GM21526 (cell line): Measurements from ENCODE around the gene ROMO1.
"Not testable (repeated sequence)": the region's sequence is repeated elsewhere in the genome, so short reads cannot be mapped to it uniquely, and the experiment has no call there.

Source experiments
- ATAC-seq: cut with Tn5 transposase; IDR thresholded peaks from one replicate; pipeline ENCODE4 v1.9.1; 2021; ENCODE audit warnings: moderate library complexity; ENCODE audit not compliant: unreplicated experiment, low FRiP score

The ROMO1 gene

GRCh38 chr20:35680452-35681183 lies 18.6 kb upstream of the ROMO1 start:
- no peak for ATAC-seq

- no peak for ATAC-seq
These were observed 17.2 kb upstream of the ROMO1 start for GRCh38 chr20:35681960-35682359.

- not testable (repeated sequence) for ATAC-seq
These were observed 13.8 kb upstream of the ROMO1 start for GRCh38 chr20:35685368-35685767.

GRCh38 chr20:35686872-35687271 lies 12.3 kb upstream of the ROMO1 start:
- not testable (repeated sequence) for ATAC-seq

- ATAC-seq: no peak
These were observed 8.9 kb upstream of the ROMO1 start for GRCh38 chr20:35690265-35690664.

GRCh38 chr20:35695245-35695749 lies 3.9 kb upstream of the ROMO1 start:
- ATAC-seq: no peak

GRCh38 chr20:35695978-35696377 lies 3.2 kb upstream of the ROMO1 start:
- ATAC-seq: no peak

- no peak for ATAC-seq
These were observed 1.4 kb upstream of the ROMO1 start for GRCh38 chr20:35697696-35698297.

- ATAC-seq: no peak
These were observed 693 bp upstream of the ROMO1 start for GRCh38 chr20:35698298-35699126.

GRCh38 chr20:35699957-35700624 lies 886 bp downstream of the ROMO1 start:
- ATAC-seq: no peak

GRCh38 chr20:35700625-35701148 lies 1.5 kb downstream of the ROMO1 start:
- no peak for ATAC-seq

- no peak for ATAC-seq
These were observed 3.0 kb downstream of the ROMO1 start for GRCh38 chr20:35702051-35702823.

GRCh38 chr20:35702824-35703695 lies 3.9 kb downstream of the ROMO1 start:
- no peak for ATAC-seq

- no peak for ATAC-seq
These were observed 5.5 kb downstream of the ROMO1 start for GRCh38 chr20:35704514-35705261.

GRCh38 chr20:35705894-35706293 lies 6.7 kb downstream of the ROMO1 start:
- ATAC-seq: not testable (repeated sequence)

- not testable (repeated sequence) for ATAC-seq
These were observed 7.7 kb downstream of the ROMO1 start for GRCh38 chr20:35706591-35707529.

GRCh38 chr20:35708502-35708901 lies 9.3 kb downstream of the ROMO1 start:
- no peak for ATAC-seq
